GM19099 (cell line): ENCODE results near the gene B4GALNT3.

Experiments used
- POLR2A ChIP-seq: IDR thresholded peaks from 3 replicates; pipeline ENCODE4 v1.6.1; 2011; ENCODE audit warnings: low read depth; ENCODE audit not compliant: insufficient read length; ENCODE audit errors: extremely low read depth

B4GALNT3 gene

GRCh38 chr12:568486-568885, 108.7 kb downstream of the B4GALNT3 start:
- TF ChIP-seq POLR2A: no peak

- no peak for TF ChIP-seq POLR2A
These were observed 109.4 kb downstream of the B4GALNT3 start for GRCh38 chr12:569091-569676.

GRCh38 chr12:569803-570434, 110.2 kb downstream of the B4GALNT3 start:
- TF ChIP-seq POLR2A: no peak

DNA sequence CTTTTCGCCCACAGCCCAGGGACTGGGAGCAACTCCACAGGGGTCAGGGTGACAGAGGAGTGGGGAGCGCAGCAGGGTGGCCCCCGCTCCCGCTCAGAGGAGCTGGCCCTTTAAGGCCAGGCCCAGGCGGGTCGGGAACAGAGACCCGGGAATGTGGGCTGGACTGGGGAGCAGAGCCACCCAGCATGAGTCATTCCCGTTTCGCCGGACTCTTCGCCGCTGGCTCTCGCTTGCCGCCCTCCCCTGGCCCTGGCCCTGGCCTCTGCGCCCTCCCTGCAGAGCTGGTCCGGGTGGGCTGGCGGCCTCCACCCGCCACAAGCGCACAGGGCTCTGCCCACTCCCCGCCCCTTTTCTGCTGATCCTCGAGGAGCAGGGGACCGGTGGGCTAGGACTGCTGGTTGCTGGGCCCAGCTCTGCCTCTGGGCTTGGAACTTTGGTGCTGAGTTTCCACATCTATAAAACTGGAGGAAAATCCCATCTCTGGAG, 110.7 kb downstream of the B4GALNT3 start:
- no peak for TF ChIP-seq POLR2A

- no peak for TF ChIP-seq POLR2A
These were observed 111.4 kb downstream of the B4GALNT3 start for GRCh38 chr12:570921-571794.

- no peak for TF ChIP-seq POLR2A
These were observed 112.2 kb downstream of the B4GALNT3 start for GRCh38 chr12:571795-572531.

GRCh38 chr12:572532-572899, 112.8 kb downstream of the B4GALNT3 start:
- TF ChIP-seq POLR2A: no peak

DNA sequence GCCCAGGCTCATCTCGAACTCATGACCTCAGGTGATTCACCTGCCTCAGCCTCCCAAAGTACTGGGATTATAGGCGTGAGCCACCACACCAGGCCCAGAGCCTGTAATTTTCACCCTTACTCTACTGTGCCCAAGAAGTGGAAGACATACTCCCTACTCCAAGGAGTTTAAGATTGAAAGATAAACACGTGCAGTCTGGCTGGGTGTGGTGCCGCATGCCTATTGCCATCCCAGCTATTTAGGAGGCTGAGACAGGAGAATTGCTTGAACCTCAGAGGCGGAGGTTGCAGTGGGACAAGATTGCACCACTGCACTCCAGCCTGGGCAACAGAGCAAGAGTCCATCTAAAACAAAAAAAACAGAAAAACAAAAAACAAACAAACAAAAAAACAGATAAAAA, 113.5 kb downstream of the B4GALNT3 start:
- no peak for TF ChIP-seq POLR2A

GRCh38 chr12:574475-575128, 114.9 kb downstream of the B4GALNT3 start:
- no peak for TF ChIP-seq POLR2A

DNA sequence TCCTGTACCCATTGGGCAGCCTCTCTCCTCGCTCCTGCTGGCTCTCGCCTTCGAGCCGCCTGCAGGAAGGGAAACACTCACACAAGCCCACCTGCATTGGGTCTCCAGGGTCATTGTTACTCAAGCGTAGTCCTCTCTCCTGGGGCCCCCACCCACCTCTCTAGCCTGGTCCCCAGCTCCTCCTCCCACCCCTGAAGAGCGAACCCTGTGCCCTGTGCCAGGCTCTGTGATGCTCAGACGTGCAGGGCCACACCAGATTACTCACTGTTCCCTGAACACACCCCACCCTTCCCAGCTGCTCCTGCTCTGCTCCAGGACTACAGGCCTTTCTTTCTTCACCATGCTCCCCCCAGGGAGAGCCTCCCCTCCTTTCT, 115.4 kb downstream of the B4GALNT3 start:
- TF ChIP-seq POLR2A: no peak

GRCh38 chr12:575948-576614, 116.3 kb downstream of the B4GALNT3 start:
- no peak for TF ChIP-seq POLR2A

- TF ChIP-seq POLR2A: no peak
These were observed 116.9 kb downstream of the B4GALNT3 start for GRCh38 chr12:576615-577110.

DNA sequence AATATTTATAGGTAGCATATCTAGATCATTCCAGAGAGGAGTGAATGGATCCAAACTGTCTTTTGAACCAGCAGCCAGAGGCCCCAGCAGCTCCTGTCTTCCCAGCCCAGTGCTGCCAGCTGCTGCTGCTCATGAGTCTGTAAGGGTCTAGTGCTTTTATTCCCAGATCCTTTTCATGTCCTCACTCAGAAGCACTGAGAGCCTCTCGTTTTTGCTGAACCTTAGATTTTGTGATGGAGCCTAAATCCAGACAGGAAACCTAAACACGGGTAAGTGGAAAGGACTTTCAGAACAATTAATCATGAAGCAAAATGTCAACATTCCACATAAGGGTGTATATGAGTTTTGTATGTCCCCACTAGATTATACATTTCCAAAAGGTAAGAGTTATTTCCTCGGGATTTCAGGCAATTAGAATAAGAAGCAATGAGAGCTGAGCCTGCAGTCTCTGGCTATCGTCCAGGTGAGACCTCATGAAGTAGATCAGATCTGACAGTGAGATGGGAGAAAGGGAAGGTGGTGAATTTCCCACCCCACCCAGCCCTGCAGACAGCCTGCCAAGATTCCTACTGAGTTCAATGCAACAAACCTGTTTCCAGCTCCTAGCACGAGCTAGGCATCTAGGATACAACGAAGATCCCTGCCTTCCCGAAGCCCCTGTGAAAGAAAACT, 119.1 kb downstream of the B4GALNT3 start:
- TF ChIP-seq POLR2A: no peak
